Measurements from ENCODE around the gene SMIM7.
A peak's percentile ranks its signal among the peaks of the same experiment; 100 is the strongest.
"Not testable (repeated sequence)": the region's sequence is repeated elsewhere in the genome, so short reads cannot be mapped to it uniquely, and the experiment has no call there.

SMIM7 gene

DNA sequence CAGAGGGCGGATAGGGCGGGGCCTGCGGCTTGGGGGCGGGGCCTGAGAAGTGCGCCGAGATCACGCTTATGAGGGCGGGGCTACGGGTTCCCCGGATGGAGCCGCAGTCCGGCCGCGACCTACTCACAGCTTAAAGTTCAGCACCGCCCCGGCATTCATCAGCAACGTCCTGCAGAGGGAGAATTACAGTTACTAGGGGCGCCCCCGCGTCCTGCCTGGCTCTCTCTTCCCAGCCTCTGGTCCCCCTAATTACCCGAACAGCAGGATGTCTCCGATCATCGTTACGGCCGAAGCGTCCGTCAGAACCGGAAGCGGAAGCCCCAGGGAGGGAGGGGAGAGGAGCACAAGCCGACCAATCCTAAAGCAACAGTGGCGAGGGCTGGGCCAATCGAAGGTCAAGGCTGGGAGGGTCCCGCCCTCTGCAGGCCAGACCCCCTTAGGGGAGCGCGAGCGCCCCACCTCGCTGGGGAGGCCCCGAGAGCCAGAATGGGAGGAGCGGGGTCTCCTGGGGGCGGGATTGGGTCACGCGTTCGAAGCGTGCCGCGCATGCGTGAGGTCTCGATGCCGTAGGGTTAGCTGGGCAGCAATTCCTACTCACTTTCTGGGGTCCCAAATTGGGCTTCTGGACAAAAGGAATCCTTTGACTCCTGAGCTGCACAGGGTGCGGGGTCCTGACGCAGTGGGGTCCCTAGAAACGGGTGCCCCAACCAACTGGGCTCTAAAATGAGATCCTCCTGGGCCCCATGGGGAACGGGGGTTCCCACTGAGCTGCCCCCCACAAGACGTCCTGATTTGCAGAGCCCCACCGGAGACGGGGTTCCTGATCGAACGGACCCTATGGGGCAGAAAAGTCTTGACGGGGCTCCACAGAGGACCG, at the start of gene SMIM7:
Gene SMIM7, minus strand, starts transcription at position 313 of the 877 bp plus-strand sequence. Its CDS starts 34 bp downstream, at position 279.
- peak; percentile 97 for DNase-seq (ENCODE audit: low read depth in 2 of 2)

DNA sequence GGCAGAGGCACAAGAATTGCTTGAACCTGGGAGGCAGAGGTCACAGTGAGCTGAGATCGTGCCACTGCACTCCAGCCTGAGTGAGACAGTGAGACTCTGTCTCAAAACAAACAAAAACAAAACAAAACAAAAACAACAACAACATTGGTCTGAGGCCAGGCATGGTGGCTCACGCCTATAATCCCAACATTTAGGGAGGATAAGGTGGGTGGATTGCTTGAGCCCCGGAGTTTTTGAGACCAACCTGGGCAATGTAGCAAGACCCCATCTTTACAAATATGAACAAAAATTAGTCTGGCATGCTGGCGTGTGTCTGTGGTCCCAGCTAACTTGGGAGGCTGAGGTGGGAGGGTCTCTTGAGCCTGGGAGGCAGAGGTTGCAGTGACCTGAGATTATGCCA, 43.7 kb upstream of the SMIM7 start:
- no peak for DNase-seq (ENCODE audit: low read depth in 2 of 2)

DNA sequence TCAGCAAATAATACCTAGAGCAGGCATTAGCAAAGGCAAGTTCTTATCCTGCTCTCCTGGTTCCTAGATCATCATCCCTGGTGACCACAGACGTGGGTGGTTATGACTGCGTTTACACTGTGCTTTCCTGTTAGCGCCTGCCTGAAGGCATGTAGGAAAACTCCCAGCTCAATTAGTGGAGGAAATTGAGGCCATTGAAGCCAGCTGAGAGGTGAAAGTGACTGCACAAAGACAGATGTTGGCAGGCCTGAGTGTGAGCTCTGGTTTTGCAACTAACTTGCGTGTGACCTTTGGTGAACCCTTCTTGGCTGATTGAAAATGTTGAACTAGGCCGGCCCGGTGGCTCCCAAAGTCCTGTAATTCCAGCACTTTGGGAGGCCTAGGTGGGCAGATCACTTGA, 42.2 kb upstream of the SMIM7 start:
- no peak for DNase-seq (ENCODE audit: low read depth in 2 of 2)

DNA sequence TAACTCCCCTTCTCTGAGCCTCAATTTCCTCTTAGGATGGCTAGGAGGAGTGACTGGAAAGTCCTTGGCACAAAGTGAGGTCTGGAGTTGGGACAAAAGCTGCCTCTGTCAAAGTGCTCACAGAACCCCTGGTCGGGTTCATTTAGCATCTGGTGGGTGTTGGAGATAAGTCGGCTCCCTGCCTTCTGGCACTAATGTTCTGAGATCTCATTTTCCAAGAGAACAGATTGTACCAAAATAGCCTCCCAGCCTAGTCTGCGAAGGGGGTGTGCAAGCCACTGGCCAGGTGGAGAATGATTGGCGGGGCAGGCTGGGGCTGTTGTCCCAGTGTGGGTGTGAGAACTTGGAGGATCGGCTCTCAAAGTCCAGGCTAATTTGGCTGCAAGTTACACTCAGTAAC, 39.0 kb upstream of the SMIM7 start:
- no peak for DNase-seq (ENCODE audit: low read depth in 2 of 2)

DNA sequence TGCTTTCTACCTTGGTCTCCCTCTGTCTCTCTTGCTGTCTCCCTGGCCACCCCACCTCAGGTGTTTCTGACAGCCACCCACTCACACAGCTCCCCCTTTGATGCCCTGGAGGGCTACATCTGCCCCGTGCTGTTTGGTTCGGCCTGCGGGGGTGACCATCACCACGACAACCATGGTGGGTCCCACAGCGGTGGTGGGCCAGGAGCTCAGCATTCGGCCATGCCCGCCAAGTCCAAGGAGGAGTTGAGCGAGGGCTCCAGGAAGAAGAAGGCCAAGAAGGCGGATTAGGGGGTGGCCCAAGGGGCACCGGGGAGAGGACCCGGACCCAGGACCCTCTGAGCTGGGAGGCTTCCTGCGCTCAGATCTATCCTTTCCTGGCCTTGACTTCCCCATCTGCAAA, 28.1 kb upstream of the SMIM7 start:
- no peak for DNase-seq (ENCODE audit: low read depth in 2 of 2)

DNA sequence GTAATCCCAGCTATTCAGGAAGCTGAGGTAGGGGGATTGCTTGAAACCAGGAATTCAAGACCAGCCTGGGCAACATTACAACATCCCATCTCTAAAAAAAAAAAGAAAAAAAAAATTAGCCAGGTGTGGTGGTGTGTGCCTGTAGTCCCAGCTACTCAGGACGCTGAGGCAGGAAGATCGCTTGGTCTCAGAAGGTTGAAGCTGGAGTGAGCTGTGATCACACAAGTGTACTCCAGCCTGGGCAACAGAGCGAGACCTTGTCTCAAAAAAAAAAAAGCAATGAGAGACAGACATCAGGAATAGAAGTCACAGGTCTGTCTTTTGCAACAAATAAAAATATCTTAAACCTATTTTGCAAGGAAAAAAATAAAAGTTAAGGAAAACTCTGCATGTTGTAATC, 24.3 kb upstream of the SMIM7 start:
- no peak for DNase-seq (ENCODE audit: low read depth in 2 of 2)

DNA sequence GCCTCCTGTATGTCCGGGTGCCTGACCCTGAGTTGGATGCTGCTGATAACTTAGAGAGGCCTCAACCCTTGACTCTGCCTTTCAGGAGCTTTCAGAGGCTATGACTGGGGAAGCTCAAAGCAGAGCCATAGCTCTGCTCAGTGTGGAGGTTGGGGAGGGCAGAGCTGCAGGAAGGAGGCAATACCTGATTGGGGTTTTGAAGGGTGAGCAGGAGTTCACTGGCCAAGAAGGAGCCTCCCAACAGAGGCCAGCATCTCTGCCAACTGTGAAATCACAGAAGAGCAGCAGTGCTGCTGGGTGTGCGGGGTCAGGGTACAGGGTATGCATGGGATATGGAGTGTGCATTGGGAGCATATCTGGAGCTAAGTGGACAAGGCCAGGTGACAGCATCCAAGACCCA, 22.6 kb upstream of the SMIM7 start:
- no peak for DNase-seq (ENCODE audit: low read depth in 2 of 2)

DNA sequence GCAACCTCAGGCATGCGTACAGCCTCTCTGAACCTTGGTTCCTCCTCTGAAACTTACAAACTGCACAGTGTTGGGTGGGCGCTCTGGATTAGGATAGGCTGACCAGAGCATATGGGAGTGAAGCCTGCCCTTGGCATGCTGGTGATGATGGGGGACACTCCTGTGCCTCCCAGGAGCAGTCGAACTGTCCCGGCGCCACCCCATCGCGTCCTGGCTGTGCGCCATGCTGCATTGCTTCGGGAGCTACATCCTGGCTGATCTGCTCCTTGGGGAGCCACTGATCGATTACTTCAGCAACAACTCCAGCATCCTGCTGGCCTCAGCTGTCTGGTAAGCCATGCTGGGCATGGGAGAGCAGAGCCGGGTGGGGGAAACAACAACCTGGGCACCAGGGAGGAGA, 19.9 kb upstream of the SMIM7 start:
- DNase-seq (ENCODE audit: low read depth in 2 of 2), result no peak

DNA sequence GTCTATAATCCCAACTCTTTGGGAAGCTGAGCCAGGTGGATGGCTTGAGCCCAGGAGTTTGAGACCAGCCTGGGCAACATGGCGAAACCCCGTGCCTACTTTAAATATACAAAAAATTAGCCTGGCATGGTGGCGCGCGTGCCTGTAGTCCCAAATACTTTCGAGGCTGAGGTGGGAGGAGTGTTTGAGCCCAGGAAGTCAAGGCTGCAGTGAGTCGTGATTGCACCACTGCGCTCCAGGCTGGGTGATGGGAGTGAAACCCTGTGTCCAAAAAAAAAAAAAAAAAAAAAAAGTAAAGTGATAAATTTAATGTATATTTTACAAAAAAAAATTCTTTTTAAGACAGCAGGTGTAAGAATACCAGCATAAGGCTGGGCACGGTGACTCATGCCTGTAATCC, 18.6 kb upstream of the SMIM7 start:
- no peak for DNase-seq (ENCODE audit: low read depth in 2 of 2)

DNA sequence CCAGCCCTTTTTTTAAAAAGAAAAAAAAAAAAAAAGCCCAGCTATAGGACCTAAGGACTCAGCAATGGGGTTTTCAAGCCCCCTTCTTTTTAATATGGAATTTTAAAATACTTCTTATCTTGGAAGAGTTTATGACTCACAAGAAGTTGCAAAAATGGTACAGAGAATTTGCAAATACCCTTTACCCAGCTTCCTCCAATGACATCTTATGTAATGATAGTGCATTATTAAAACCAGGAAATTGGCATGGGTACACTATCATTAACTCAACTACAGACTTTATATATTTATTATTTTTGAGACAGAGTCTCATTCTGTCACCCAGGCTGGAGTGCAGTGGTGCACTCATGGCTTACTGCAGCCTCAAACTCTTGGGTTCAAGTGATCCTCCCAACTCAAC, 17.1 kb upstream of the SMIM7 start:
- DNase-seq (ENCODE audit: low read depth in 2 of 2), result no peak

DNA sequence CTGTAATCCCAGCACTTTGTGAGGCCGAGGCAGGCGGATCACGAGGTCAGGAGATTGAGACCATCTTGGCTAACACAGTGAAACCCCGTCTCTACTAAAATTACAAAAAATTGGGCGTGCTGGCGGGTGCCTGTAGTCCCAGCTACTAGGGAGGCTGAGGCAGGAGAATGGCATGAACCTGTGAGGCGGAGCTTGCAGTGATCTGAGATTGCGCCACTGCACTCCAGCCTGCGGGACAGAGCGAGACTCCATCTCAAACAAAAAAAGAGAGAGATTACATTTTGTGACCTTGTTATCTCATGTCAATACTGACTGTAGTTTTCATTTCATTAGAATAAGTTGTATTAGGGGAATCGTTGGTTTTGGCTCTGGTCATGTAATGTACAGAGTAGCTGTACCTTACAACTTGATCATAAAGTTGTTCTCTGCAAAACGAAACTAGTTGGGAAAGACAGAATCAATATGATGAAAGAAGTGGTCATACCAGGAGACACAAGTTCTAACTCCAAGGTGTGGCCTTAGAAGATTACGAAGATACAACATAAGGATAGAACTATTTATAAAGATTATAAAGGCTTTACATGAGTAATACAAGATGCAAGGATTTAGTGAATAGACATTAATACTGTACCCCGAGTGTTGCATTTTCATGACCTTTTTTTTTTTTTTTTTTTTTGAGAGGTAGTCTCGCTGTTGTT, 16.3 kb upstream of the SMIM7 start:
- DNase-seq (ENCODE audit: low read depth in 2 of 2), result no peak

DNA sequence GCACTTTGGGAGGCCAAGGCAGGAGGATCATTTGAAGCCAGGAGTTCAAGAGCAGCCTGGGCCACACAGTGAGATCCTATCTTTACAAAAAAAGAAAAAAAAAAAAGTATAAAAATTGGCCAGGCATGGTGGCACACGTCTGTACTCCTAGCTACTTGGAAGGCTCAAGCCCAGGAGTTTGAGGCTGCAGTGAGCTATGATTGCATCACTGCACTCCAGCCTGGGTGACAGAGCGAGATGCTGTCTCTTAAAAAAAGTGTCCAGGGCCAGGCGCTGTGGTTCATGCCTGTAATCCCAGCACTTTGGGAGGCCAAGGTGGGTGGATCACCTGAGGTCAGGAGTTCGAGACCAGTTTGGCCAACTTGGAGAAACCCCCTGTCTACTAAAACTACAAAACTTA, 13.9 kb upstream of the SMIM7 start:
- DNase-seq (ENCODE audit: low read depth in 2 of 2), result not testable (repeated sequence)

DNA sequence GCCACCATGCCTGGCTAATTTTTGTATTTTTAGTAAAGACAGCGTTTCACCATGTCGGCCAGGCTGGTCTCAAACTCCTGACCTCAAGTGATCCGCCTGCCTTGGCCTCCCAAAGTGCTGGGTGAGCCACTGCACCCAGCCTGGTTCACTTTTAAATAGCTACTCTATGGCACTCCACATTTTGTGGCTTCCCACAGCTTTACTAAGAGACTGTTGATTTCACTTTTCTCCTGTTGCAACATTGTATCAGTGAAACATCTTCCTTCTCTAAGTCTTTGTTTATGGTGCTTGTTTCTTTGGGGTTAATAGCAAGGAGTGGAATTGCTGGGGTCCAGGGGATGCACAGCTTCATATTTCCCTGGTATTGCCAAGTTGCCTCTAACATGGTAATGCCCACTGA, 13.3 kb upstream of the SMIM7 start:
- DNase-seq (ENCODE audit: low read depth in 2 of 2), result no peak

DNA sequence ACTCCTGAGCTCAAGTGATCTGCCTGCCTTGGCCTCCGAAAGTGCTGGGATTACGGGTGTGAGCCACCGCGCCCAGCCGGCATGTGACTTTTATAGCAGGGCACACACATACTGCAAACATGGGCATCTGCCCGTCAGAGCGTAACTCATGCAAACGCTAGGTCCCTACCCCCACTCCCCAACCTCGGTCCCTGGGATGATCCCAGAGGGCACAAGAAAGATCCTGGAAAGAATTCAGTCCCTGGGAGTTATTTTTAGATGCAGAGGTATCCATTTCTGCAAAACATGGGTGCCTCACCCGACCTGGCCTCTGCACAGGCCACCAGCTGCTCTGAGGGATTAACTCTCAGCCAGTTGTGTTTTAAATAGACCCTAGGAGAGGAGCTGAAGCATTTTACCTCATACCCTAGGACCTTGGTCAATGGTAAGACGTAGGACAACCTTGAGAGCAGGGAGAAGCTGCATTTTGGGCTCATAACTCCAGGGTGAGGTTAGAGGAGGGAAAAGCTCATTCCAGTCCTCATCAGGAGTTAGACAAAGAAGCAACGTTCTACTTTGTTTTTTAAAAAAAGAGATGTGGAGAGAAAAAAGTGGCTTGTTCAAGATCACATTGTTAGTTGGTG, 11.8 kb upstream of the SMIM7 start:
- DNase-seq (ENCODE audit: low read depth in 2 of 2), result no peak

DNA sequence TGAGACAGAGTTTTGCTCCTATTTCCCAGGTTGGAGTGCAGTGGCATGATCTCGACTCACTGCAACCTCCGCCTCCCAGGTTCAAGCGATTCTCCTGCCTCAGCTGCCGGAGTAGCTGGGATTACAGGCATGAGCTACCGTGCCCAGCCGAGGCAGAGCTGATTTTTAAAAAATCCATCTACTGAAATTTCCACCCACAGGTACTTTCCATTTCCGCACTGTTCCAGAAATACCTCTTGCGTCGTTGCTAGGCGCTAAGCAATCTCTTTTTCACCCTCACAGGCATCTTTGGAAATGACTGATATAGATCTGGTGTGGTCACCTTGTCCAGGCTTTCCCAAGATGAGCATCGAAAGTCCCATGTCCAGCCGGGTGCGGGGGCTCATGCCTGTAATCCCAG, 10.3 kb upstream of the SMIM7 start:
- no peak for DNase-seq (ENCODE audit: low read depth in 2 of 2)

DNA sequence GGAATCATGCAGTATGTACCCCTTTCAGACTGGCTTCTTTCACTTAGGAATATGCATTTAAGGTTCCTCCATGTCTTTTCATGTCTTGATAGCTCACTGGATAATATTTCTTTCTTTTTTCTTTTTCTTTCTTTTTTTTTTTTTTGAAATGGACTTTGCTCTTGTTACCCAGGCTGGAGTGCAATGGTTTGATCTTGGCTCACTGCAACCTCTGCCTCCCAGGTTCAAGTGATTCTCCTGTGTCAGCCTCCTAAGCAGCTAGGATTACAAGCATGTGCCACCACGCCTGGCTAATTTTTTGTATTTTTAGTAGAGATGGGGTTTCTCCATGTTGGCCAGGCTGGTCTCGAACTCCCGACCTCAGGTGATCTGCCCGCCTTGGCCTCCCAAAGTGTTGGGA, 8.8 kb upstream of the SMIM7 start:
- not testable (repeated sequence) for DNase-seq (ENCODE audit: low read depth in 2 of 2)

DNA sequence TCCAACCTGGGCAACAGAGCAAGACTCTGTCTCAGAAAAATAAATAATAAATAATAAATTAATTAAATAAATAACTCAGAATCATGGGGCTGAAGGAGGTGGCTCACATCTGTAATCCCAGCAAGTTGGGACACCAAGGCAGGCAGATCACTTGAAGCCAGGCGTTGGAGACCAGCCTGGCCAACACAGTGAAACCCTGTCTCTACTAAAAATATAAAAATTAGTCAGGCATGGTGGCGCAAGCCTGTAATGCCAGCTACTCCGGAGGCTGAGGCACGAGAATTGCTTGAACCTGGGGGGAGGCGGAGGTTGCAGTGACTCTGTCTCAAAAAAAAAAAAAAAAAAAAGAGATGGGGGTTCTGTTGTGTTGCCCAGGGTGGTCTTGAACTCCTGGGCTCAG, 8.2 kb upstream of the SMIM7 start:
- no peak for DNase-seq (ENCODE audit: low read depth in 2 of 2)

DNA sequence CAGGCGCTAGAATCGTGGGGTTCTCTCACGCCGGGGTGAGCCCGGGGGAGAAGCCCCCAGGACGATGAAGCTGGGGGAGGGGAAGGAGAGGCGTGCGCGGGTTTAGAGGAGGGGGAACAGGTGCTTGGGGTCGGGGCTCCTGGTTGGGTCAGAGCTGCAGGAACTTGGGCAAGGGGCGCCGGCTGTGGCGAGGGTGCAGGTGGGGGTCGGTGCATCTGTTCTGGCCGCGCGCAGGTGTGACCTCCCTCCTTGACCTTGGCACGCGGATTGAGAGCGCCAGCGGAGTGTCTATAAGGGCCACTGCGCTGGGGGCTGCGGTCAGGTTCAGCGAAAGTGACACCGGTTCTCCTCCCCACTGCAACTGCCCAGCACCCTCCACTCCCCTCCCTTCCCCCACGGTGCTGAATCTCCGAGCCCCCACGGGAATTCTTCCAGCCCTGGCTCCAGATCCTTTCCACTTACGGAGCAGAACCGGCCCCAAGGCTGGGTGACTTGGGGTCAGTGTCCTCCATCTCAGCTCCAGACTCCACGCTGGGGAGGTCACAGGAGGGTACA, 1.6 kb upstream of the SMIM7 start:
- DNase-seq (ENCODE audit: low read depth in 2 of 2), result no peak

DNA sequence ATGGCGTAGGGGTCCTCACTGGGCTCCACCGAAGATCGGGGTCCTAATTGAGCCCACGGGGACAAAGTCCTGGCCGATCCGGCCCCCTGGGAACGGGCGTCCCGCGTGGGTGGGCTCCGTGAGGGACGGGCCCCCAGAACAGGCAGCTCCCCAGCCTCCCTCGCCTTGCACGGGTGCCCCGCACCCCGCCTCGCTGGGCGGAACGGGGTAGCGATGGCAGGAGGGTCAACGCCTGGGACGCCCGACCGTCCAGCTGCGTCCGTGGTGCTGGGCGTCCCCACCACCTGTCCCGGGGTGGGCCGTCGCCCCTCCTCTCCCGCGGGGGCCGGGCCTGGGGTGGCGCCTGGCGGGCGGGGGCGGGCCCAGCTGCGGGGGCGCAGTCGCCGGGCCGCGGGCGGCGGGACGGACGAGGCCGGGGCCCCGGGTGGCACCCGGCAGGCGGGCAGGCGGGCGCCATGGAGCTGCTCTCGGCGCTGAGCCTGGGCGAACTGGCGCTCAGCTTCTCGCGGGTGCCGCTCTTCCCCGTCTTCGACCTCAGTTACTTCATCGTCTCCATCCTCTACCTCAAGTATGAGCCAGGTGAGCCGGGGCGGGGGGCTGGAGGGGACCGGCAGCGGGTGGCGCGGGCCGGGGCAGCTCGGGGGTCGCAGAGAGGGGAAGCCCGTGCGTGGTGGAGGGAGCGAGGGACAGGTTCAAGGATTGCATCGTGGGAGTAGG, 977 bp upstream of the SMIM7 start, which contains the start of gene TMEM38A:
Gene TMEM38A, plus strand, starts transcription at position 377 of the 717 bp plus-strand sequence. Its CDS starts 79 bp downstream, at position 456.
- peak; percentile 10 to 18 for DNase-seq (ENCODE audit: low read depth in 2 of 2)

DNA sequence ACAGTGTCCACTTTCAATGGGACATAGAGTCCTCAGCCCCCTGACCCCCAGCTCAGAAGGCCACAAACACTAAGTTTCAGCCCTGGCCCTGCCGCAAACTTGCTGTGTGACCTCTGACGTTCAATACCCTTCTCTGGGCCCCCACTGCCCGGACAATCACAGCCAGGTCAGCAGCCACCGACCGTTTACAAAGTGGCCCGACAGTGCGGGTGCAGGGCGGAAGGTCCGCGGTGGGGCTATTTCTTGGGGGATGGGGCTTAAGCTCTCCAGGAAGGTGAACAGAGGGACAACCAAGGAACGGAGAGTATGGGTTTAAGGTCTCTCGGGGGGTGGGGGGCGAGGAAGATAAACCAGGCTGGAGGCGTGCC, 496 bp downstream of the SMIM7 start:
- no peak for DNase-seq (ENCODE audit: low read depth in 2 of 2)

DNA sequence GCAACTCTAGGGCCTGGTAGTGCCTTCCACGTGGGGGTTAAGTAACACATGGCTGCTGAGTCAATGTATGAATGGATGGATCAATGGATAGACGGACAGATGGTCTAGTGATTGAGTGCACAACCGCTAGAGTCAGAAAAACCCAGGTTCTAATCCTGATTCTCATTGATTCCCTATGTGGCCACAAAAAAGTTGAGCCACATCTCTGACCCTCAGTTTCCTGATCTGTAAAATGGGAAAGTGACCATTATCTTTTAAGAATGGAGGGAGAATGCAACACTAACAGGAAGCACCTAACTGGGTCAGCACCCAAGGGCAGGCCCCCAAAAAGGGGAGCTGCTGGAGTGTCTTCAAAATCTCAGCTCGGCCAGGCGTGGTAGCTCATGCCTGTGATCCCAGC, 2.6 kb downstream of the SMIM7 start:
- no peak for DNase-seq (ENCODE audit: low read depth in 2 of 2)

DNA sequence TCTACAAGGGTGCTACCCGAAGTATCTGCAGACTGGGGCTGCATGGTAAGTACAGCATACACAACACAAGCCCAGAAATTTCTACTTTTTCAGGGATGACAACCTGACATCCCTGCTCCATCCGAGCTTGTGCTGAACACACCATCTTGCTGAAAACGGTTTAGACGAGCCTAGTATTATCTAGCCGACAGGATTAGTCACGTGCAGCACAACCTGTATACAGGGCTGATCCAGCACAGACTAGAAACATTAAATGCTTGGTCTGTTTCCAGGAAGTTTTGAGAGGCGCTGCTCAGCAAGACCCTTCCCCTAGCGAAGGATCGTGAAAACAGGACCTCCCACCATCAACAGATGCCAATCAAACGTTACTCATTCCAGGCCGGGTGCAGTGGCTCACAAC, 4.2 kb downstream of the SMIM7 start:
- no peak for DNase-seq (ENCODE audit: low read depth in 2 of 2)

All from stimulated activated CD8-positive, alpha-beta memory T cell treated with anti-CD3 and anti-CD28 coated beads, Interleukin-2, amount 100 ng/mL, for 48 hours (primary cell).